NCI-H524 (cell line): ENCODE results near the gene CYP8B1.
A peak's percentile ranks its signal among the peaks of the same experiment; 100 is the strongest.

Source experiments
- DNase-seq, 2 experiments: peaks; one replicate each; lab custom pipeline; 2025; lab: John Stamatoyannopoulos, UW

Gene CYP8B1

GRCh38 chr3:42875325-42876151 is at the start of gene CYP8B1:
Gene CYP8B1, minus strand, starts transcription at chr3:42875879. Its CDS starts 63 bp downstream, at chr3:42875816.
- DNase-seq, result no peak

GRCh38 chr3:42923606-42924005 is 47.9 kb upstream of the CYP8B1 start:
- DNase-seq, result no peak

- DNase-seq, result no peak
Observed at GRCh38 chr3:42914771-42915515, 39.3 kb upstream of the CYP8B1 start.

- no peak for DNase-seq
Observed at GRCh38 chr3:42911551-42911950, 35.9 kb upstream of the CYP8B1 start.

- DNase-seq, result no peak
Observed at GRCh38 chr3:42908675-42909074, 33.0 kb upstream of the CYP8B1 start.

GRCh38 chr3:42906848-42907183 is 31.1 kb upstream of the CYP8B1 start:
- DNase-seq, result no peak

GRCh38 chr3:42906070-42906847 is 30.6 kb upstream of the CYP8B1 start, which contains the start of gene ZNF662:
Gene ZNF662, plus strand, starts transcription at chr3:42906142. Its CDS starts 1,973 bp downstream, at chr3:42908115.
- no peak for DNase-seq

- no peak for DNase-seq
Observed at GRCh38 chr3:42905740-42906069, 30.0 kb upstream of the CYP8B1 start.

- no peak for DNase-seq
Observed at GRCh38 chr3:42904076-42904475, 28.4 kb upstream of the CYP8B1 start.

GRCh38 chr3:42902257-42902656 is 26.6 kb upstream of the CYP8B1 start:
- peak in 1 of 2 experiments; percentile 35 for DNase-seq

GRCh38 chr3:42901073-42901415 is 25.4 kb upstream of the CYP8B1 start:
- DNase-seq, result peak; percentile 83 to 91

- DNase-seq, result peak; percentile 73 to 78
Observed at GRCh38 chr3:42900226-42901072, 24.8 kb upstream of the CYP8B1 start.

GRCh38 chr3:42898896-42899675 is 23.4 kb upstream of the CYP8B1 start:
- DNase-seq, result peak; percentile 89 to 99

GRCh38 chr3:42895580-42895868 is 19.8 kb upstream of the CYP8B1 start:
- DNase-seq, result no peak

GRCh38 chr3:42894698-42895579 is 19.3 kb upstream of the CYP8B1 start:
- DNase-seq, result no peak

GRCh38 chr3:42892807-42893206 is 17.1 kb upstream of the CYP8B1 start:
- DNase-seq, result no peak

- no peak for DNase-seq
Observed at GRCh38 chr3:42892169-42892568, 16.5 kb upstream of the CYP8B1 start.

- no peak for DNase-seq
Observed at GRCh38 chr3:42891042-42891441, 15.4 kb upstream of the CYP8B1 start.

GRCh38 chr3:42887084-42887483 is 11.4 kb upstream of the CYP8B1 start:
- DNase-seq, result no peak

GRCh38 chr3:42886294-42886822 is 10.7 kb upstream of the CYP8B1 start:
- no peak for DNase-seq
